DND-41 (cell line): ENCODE measurements around the gene DDX11.
"Not testable (repeated sequence)": the region's sequence is repeated elsewhere in the genome, so short reads cannot be mapped to it uniquely, and the experiment has no call there.

Experiments
- CTCF ChIP-seq: IDR thresholded peaks from 2 replicates; pipeline ENCODE4 v1.5.1; 2012; ENCODE audit warnings: borderline replicate concordance, low read length, moderate library complexity, mild to moderate bottlenecking; ENCODE audit not compliant: poor library complexity, severe bottlenecking; ENCODE audit errors: extremely low read depth
- EZH2 ChIP-seq: IDR thresholded peaks from 3 replicates; pipeline ENCODE4 v1.6.1; 2012; ENCODE audit warnings: borderline replicate concordance, low read depth, mild to moderate bottlenecking, moderate library complexity, low read length, inconsistent platforms; ENCODE audit not compliant: severe bottlenecking

- TF ChIP-seq CTCF: peak; percentile 35
- TF ChIP-seq EZH2: not testable (repeated sequence)
Measured at GRCh38 chr12:31053944-31054343, 19.7 kb upstream of the DDX11 start.
